Measurements from ENCODE around the gene CABCOCO1. TPM values are rescaled to one million over a fixed set of nuclear protein-coding genes. Genes with fewer than 3 reads are reported as not detected.

The CABCOCO1 gene
- total RNA-seq, 4 donors from 2014 or later, result 0.94 to 1.6 (median 1.3) TPM

- H3K36me3 ChIP-seq, result no peaks in the 10 kb centered on the region
- ATAC-seq, result no peak
- no peak overlapping the region for H3K4me3 ChIP-seq
- TF ChIP-seq EP300 (IDR thresholded peaks at IDR 0.05) (no peak), POLR2A (IDR thresholded peaks at IDR 0.05) (no peak), CTCF (IDR thresholded peaks at IDR 0.05) (no peak), POLR2AphosphoS5 (IDR thresholded peaks at IDR 0.05) (no peak)
- no peaks in the 10 kb centered on the region for H3K9me3 ChIP-seq
- peaks cover 7 to 26% (median 19%) of the 10 kb centered on the region in 3 donors for H3K4me1 ChIP-seq
- H3K27ac ChIP-seq, result no peak overlapping the region
- H3K27me3 ChIP-seq, result no peaks in the 10 kb centered on the region
These were observed 119.3 kb downstream of the CABCOCO1 start for GRCh38 chr10:61781969-61782403.

GRCh38 chr10:61784354-61785133 lies 121.8 kb downstream of the CABCOCO1 start:
- TF ChIP-seq POLR2AphosphoS5 (IDR thresholded peaks at IDR 0.05), result no peak
- no peaks in the 10 kb centered on the region for H3K36me3 ChIP-seq
- peaks cover 7 to 30% (median 18%) of the 10 kb centered on the region in 3 donors for H3K4me1 ChIP-seq
- ATAC-seq, result no peak
- no peak overlapping the region for H3K27ac ChIP-seq
- H3K4me3 ChIP-seq, result no peak overlapping the region
- no peaks in the 10 kb centered on the region for H3K27me3 ChIP-seq
- 7 to 74% methylated on average over 2 to 6 of the region's 9 CpGs for WGBS, 2 donors (ENCODE audit: low coverage in 1 of 2)
- no peaks in the 10 kb centered on the region for H3K9me3 ChIP-seq

- Histone ChIP-seq H3K27me3 (no peaks in the 10 kb centered on the region), H3K27ac (peak overlapping the region in 3 of 4 donors; percentile 46 to 73 (median 48))
- TF ChIP-seq POLR2A (IDR thresholded peaks at IDR 0.05), result no peak
- no peak for TF ChIP-seq POLR2AphosphoS5 (IDR thresholded peaks at IDR 0.05)
- TF ChIP-seq EP300 (IDR thresholded peaks at IDR 0.05), result no peak
- no peak for TF ChIP-seq CTCF (IDR thresholded peaks at IDR 0.05)
These were observed 122.9 kb downstream of the CABCOCO1 start for GRCh38 chr10:61785473-61786105.

GRCh38 chr10:61786728-61787127 lies 124.0 kb downstream of the CABCOCO1 start:
- 12 to 29% methylated on average over 4 of the region's 4 CpGs for WGBS, 2 donors (ENCODE audit: low coverage in 1 of 2)
- no peaks in the 10 kb centered on the region for H3K27me3 ChIP-seq
- H3K36me3 ChIP-seq, result no peaks in the 10 kb centered on the region
- peak overlapping the region; percentile 46 to 73 (median 58) for H3K27ac ChIP-seq
- H3K4me3 ChIP-seq, result peak overlapping the region in 1 of 2 donors; percentile 9
- no peaks in the 10 kb centered on the region for H3K9me3 ChIP-seq
- no peak for ATAC-seq
- TF ChIP-seq CTCF (IDR thresholded peaks at IDR 0.05) (no peak), POLR2AphosphoS5 (IDR thresholded peaks at IDR 0.05) (peak; percentile 17)
- peaks cover 7 to 39% (median 17%) of the 10 kb centered on the region in 3 donors for H3K4me1 ChIP-seq

More at GRCh38 chr10:61785473-61786105, 122.9 kb downstream of the CABCOCO1 start:
- Histone ChIP-seq H3K36me3 (no peaks in the 10 kb centered on the region), H3K4me3 (no peak overlapping the region), H3K4me1 (peaks cover 7 to 29% (median 13%) of the 10 kb centered on the region in 3 donors), H3K9me3 (no peaks in the 10 kb centered on the region)
- 66 to 74% methylated on average over 3 of the region's 3 CpGs for WGBS, 2 donors (ENCODE audit: low coverage in 1 of 2)
- no peak for ATAC-seq

GRCh38 chr10:61787170-61787569 lies 124.4 kb downstream of the CABCOCO1 start:
- ATAC-seq, result no peak
- Histone ChIP-seq H3K4me1 (peaks cover 7 to 43% (median 17%) of the 10 kb centered on the region in 3 donors), H3K27ac (peak overlapping the region; percentile 46 to 73 (median 58))

More at GRCh38 chr10:61787170-61787569, 124.4 kb downstream of the CABCOCO1 start:
- Histone ChIP-seq H3K36me3 (no peaks in the 10 kb centered on the region), H3K4me3 (peak overlapping the region in 1 of 2 donors; percentile 9), H3K27me3 (no peaks in the 10 kb centered on the region), H3K9me3 (no peaks in the 10 kb centered on the region)
- TF ChIP-seq POLR2A (IDR thresholded peaks at IDR 0.05) (no peak), POLR2AphosphoS5 (IDR thresholded peaks at IDR 0.05) (no peak), EP300 (IDR thresholded peaks at IDR 0.05) (no peak), CTCF (IDR thresholded peaks at IDR 0.05) (no peak)
- 42 to 44% methylated on average over 3 of the region's 3 CpGs for WGBS, 2 donors (ENCODE audit: low coverage in 1 of 2)

Measured in gastroesophageal sphincter (tissue), 4 donors.